K562 (cell line): Measurements from ENCODE around the gene GGT5. TPM values are rescaled to one million over a fixed set of nuclear protein-coding genes. Genes with fewer than 3 reads are reported as not detected.

Source experiments
- CBX1 ChIP-seq: sonication (generic); IDR thresholded peaks from 2 replicates; pipeline ENCODE4 v1.6.1; 2016; ENCODE audit warnings: antibody characterized with exemption, low read depth, mild to moderate bottlenecking
- CHD4 ChIP-seq: fragments of 200-600 bp; sonication (generic); IDR thresholded peaks from 3 replicates; pipeline ENCODE4 v1.6.1; 2012; ENCODE audit warnings: low read depth, mild to moderate bottlenecking, mixed read lengths, low read length, inconsistent platforms; ENCODE audit not compliant: insufficient read depth, insufficient replicate concordance, poor library complexity, severe bottlenecking
- CREB1 ChIP-seq, 2 experiments: sonication (generic) in 1 of 2; formaldehyde crosslinking in 1 of 2; IDR thresholded peaks; 2 replicates each; pipeline versions ENCODE4 v1.6.1 to v1.8.0; 2012 to 2022; ENCODE audit warnings: inconsistent platforms in 1 of 2, mild to moderate bottlenecking in 1 of 2, missing genetic modification reagents in 1 of 2, moderate library complexity in 1 of 2
- E2F6 ChIP-seq, 2 experiments: IDR thresholded peaks; 2 replicates each; pipeline ENCODE4 v1.6.1; 2011; ENCODE audit warnings: borderline replicate concordance in 1 of 2, control low read depth in 1 of 2, low read depth in 1 of 2, low read length in 1 of 2, mild to moderate bottlenecking in 1 of 2, mixed read lengths in 1 of 2, moderate library complexity in 1 of 2; ENCODE audit not compliant: insufficient read depth in 1 of 2, insufficient read length in 1 of 2, poor library complexity in 1 of 2, severe bottlenecking in 1 of 2; ENCODE audit errors: extremely low read depth in 1 of 2
- GABPB1 ChIP-seq: sonication (generic); formaldehyde crosslinking; IDR thresholded peaks from 2 replicates; pipeline ENCODE4 v1.8.0; 2022; ENCODE audit warnings: mild to moderate bottlenecking, missing genetic modification reagents
- HNRNPLL ChIP-seq: fragments of 200-400 bp; formaldehyde crosslinking; IDR thresholded peaks from 2 replicates; pipeline ENCODE4 v1.6.1; 2017; ENCODE audit warnings: low read length, low read depth, mild to moderate bottlenecking; ENCODE audit not compliant: poor library complexity, severe bottlenecking
- MAZ ChIP-seq, 2 experiments: fragments of 450-650 bp in 1 of 2; sonication (generic) in 1 of 2; formaldehyde crosslinking; IDR thresholded peaks in 1 of 2; conservative IDR thresholded peaks in 1 of 2; 2 replicates each; pipeline versions ENCODE4 v1.4.0 to v1.5.0; 2020; ENCODE audit warnings: mild to moderate bottlenecking in 1 of 2, missing genetic modification reagents in 1 of 2
- PHF20 ChIP-seq: fragments of 450-650 bp; IDR thresholded peaks from 2 replicates; pipeline ENCODE4 v1.6.1; 2018; ENCODE audit not compliant: partially characterized antibody
- POLR2B ChIP-seq: fragments of 450-650 bp; IDR thresholded peaks from 2 replicates; pipeline ENCODE4 v1.6.1; 2018; ENCODE audit warnings: low read depth; ENCODE audit not compliant: partially characterized antibody
- POLR2G ChIP-seq: fragments of 200-400 bp; formaldehyde crosslinking; IDR thresholded peaks from 2 replicates; pipeline ENCODE4 v1.6.1; 2017; ENCODE audit warnings: low read depth, mild to moderate bottlenecking, antibody characterized with exemption, low read length, moderate library complexity
- RBM22 ChIP-seq: fragments of 200-400 bp; formaldehyde crosslinking; IDR thresholded peaks from 2 replicates; pipeline ENCODE4 v1.6.1; 2018; ENCODE audit warnings: low read length, low read depth; ENCODE audit not compliant: poor library complexity, severe bottlenecking
- SP1 ChIP-seq: sonication (generic); formaldehyde crosslinking; IDR thresholded peaks from 2 replicates; pipeline ENCODE4 v1.8.1; 2022; ENCODE audit warnings: mild to moderate bottlenecking, missing genetic modification reagents
- TBP ChIP-seq: optimal IDR thresholded peaks from 2 replicates; pipeline ENCODE3; 2011; ENCODE audit warnings: low read depth, low read length, improper control_type of control experiment
- ZNF431 ChIP-seq: sonication (generic); formaldehyde crosslinking; IDR thresholded peaks from 2 replicates; pipeline ENCODE4 v1.8.0; 2022; ENCODE audit warnings: mild to moderate bottlenecking, missing genetic modification reagents
- polyA plus RNA-seq, 8 experiments: library from polyadenylated mRNA; depleted of rRNA in 4 of 8; stranded (reverse) in 5 of 8; unstranded in 3 of 8; fragments of >200 nt; fragmentation: Nextera tagmentation in 2 of 8; fragmentation: Illumina TruSeq in 1 of 8; extraction: Ambion mirVana in 2 of 8; extraction: Trizol in 1 of 8; gene quantifications; 2 replicates each; pipeline versions ENCODE4 v1.2.1 to v1.2.3, GENCODE V29; 2011 to 2014; ENCODE audit warnings: inconsistent platforms in 1 of 8, missing spikeins in 1 of 8
- total RNA-seq, 7 experiments: library from RNA; depleted of rRNA in 6 of 7; stranded (reverse); fragments of >200 nt in 6 of 7; fragmentation: Illumina TruSeq in 2 of 7; extraction: Trizol in 2 of 7; gene quantifications; 2 replicates each; pipeline versions ENCODE4 v1.2.1 to v1.2.3, GENCODE V29; 2011 to 2021; ENCODE audit warnings: low replicate concordance in 1 of 7
- TF ChIP-seq, protein P1 (sequence below), 2 experiments: fragments of 450-650 bp; formaldehyde crosslinking in 1 of 2; IDR thresholded peaks; 2 replicates each; pipeline versions ENCODE4 v1.4.0 to v1.6.1; 2014 to 2020; ENCODE audit warnings: mild to moderate bottlenecking in 2 of 2, borderline replicate concordance in 1 of 2, low read depth in 1 of 2

The GGT5 gene
- total and polyA plus RNA-seq, 9 of the 15 experiments (the other 6 are each of a cell fraction or from before 2014, with no cell fraction given), result 0.07 to 0.69 (median 0.18) TPM; not detected in 4

DNA sequence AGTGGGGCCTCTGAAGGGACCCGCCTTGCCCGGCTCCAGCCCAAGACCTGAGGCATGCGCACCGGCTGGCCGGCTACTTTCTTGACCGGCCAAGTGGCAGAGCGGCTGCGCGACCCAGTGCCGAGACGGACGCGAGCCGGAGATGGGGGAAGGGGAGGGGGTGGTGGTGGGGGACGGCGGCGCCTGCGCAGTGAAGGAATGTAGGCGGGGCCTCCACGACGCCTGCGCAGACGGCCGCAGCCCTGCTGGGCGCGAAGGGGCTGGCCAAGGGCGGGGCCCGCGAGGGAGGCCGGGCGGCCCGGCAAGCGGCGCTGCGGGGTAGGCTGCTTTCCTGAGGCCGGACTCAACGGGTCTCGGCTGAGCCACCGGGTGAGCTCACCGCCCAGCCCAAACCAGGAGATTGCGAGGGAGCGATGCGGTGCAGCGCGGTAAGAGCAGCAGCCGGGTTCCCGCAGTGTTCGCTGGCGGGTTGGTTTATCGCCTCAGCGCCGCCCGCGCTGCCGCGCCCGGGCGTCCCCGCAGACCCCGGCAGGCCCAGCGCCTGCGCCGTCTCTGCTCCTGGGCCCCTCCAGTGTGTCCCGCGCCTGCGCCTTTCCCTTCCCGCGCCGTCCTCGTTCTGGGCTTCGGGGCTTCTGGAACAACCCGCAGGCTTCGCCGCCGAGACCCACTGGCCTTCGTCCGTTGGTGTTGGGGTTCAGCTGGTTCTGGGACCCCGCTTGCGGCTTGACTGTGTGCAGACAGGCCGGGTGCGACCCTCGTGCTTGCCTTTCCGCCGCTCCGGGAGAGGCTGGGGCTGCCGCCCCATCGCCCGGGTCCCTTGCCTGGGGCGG lies 25.9 kb upstream of the GGT5 start, which contains the start of gene SPECC1L (continued):
- TF ChIP-seq, protein P1, sequence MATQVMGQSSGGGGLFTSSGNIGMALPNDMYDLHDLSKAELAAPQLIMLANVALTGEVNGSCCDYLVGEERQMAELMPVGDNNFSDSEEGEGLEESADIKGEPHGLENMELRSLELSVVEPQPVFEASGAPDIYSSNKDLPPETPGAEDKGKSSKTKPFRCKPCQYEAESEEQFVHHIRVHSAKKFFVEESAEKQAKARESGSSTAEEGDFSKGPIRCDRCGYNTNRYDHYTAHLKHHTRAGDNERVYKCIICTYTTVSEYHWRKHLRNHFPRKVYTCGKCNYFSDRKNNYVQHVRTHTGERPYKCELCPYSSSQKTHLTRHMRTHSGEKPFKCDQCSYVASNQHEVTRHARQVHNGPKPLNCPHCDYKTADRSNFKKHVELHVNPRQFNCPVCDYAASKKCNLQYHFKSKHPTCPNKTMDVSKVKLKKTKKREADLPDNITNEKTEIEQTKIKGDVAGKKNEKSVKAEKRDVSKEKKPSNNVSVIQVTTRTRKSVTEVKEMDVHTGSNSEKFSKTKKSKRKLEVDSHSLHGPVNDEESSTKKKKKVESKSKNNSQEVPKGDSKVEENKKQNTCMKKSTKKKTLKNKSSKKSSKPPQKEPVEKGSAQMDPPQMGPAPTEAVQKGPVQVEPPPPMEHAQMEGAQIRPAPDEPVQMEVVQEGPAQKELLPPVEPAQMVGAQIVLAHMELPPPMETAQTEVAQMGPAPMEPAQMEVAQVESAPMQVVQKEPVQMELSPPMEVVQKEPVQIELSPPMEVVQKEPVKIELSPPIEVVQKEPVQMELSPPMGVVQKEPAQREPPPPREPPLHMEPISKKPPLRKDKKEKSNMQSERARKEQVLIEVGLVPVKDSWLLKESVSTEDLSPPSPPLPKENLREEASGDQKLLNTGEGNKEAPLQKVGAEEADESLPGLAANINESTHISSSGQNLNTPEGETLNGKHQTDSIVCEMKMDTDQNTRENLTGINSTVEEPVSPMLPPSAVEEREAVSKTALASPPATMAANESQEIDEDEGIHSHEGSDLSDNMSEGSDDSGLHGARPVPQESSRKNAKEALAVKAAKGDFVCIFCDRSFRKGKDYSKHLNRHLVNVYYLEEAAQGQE (IDR thresholded peaks at IDR 0.05; ENCODE audit: borderline replicate concordance), result peak; percentile 77
- TF ChIP-seq, protein P1 (CRISPR knock-in tag; IDR thresholded peaks at IDR 0.05; ENCODE audit: low read depth), result no peak
- TF ChIP-seq CBX1, result peak; percentile 44; the same call in 1 of the 2 replicates
- TF ChIP-seq POLR2G, result peak; percentile 95
- TF ChIP-seq CREB1 (IDR thresholded peaks at IDR 0.05), result no peak
- TF ChIP-seq CREB1 (CRISPR knock-in tag; IDR thresholded peaks at IDR 0.05), result peak; percentile 43; the same call in 1 of the 2 replicates
- peak; percentile 51; the same call in 1 of the 2 replicates for TF ChIP-seq SP1
- peak in 1 of 2 experiments; percentile 62 for TF ChIP-seq E2F6 (IDR thresholded peaks at IDR 0.05; ENCODE audit: borderline replicate concordance in 1 of 2, extremely low read depth in 1 of 2, insufficient read depth in 1 of 2, insufficient read length in 1 of 2, low read depth in 1 of 2, low read length in 1 of 2, poor library complexity in 1 of 2, severe bottlenecking in 1 of 2)
- TF ChIP-seq PHF20, result peak; percentile 35
- no peak for TF ChIP-seq CHD4
- TF ChIP-seq POLR2B, result no peak
- TF ChIP-seq TBP, result peak; percentile 79
- TF ChIP-seq MAZ (CRISPR knock-in tag; conservative IDR thresholded peaks at IDR 0.05 in 1 of 2, IDR thresholded peaks at IDR 0.05 in 1 of 2), result peak; percentile 68 to 75; a peak in 3 of 4 replicates
- peak; percentile 43 for TF ChIP-seq RBM22
- TF ChIP-seq GABPB1 (CRISPR knock-in tag), result peak; percentile 36; the same call in 1 of the 2 replicates
- TF ChIP-seq HNRNPLL, result peak; percentile 21
- 0 out of 2 replicates have a peak, but pooled peaks have one; percentile 41 for TF ChIP-seq ZNF431 (CRISPR knock-in tag)
